ENCODE data around the gene MYB. TPM values are rescaled to one million over a fixed set of nuclear protein-coding genes. Genes with fewer than 3 reads are reported as not detected.
"Not testable (repeated sequence)": the region's sequence is repeated elsewhere in the genome, so short reads cannot be mapped to it uniquely, and the experiment has no call there.

Gene MYB
- total RNA-seq, 3 donors from 2014 or later: 1.1 to 61.9 (median 37.0) TPM

GRCh38 chr6:135141728-135142127, 39.4 kb upstream of the MYB start:
- Histone ChIP-seq H3K4me1 (no peaks in the 10 kb centered on the region), H3K27me3 (no peaks in the 10 kb centered on the region), H3K4me3 (no peak overlapping the region), H3K9me3 (no peaks in the 10 kb centered on the region), H3K36me3 (no peaks in the 10 kb centered on the region), H3K27ac (no peak overlapping the region)
- intact Hi-C loops (cut with DNase I; ENCODE audit: low total_unique reads): no loop called here
- DNase-seq (ENCODE audit: low spot score in 2 of 2): no peak
- TF ChIP-seq CTCF (IDR thresholded peaks at IDR 0.05) (no peak), POLR2A (IDR thresholded peaks at IDR 0.05) (no peak), POLR2AphosphoS5 (IDR thresholded peaks at IDR 0.05) (no peak)

DNA sequence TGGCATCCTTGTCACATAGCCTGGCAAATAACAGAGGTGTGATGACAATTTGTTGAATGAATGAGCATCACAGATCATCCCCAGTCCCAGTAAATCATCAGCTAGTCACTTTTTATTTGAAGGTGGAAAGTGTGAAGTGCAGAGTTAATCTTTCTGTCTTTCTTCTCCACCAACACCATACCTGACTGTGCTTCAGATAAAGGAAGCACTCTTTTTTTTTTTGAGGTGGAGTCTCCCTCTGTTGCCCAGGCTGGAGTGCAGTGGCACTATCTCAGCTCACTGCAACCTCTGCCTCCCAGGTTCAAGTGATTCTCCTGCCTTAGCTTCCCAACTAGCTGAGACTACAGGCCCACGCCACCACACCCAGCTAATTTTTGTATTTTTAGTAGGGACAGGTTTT, 38.9 kb upstream of the MYB start:
- DNase-seq (ENCODE audit: low spot score in 2 of 2); H3K36me3 ChIP-seq; H3K4me3 ChIP-seq; intact Hi-C loops (cut with DNase I; ENCODE audit: low total_unique reads); H3K4me1 ChIP-seq; H3K27ac ChIP-seq; H3K27me3 ChIP-seq; H3K9me3 ChIP-seq: not testable (repeated sequence)

DNA sequence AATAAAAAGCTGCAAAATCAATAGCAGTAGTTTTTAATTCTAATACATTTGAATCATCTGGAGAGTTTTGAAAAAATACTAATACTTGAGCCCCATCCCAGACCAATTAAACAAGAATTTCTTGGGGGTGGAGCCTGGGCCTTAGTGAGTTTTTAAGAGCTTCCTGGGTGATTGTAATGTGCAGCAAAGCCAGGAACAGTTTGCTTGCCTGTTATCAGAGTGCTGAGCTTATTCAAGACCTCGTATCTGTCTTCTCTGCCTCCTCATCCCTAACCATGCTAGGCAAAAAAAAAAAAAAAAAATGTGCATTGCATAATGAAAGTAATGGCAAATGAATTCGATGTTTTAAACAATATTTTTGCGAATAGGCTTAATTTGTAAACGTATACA, 36.4 kb upstream of the MYB start:
- Histone ChIP-seq H3K4me3 (no peak overlapping the region), H3K27ac (no peak overlapping the region), H3K9me3 (no peaks in the 10 kb centered on the region), H3K4me1 (no peaks in the 10 kb centered on the region), H3K36me3 (no peaks in the 10 kb centered on the region), H3K27me3 (no peaks in the 10 kb centered on the region)
- intact Hi-C loops (cut with DNase I; ENCODE audit: low total_unique reads): no loop called here
- DNase-seq (ENCODE audit: low spot score in 2 of 2): no peak
- TF ChIP-seq CTCF (IDR thresholded peaks at IDR 0.05) (no peak), POLR2AphosphoS5 (IDR thresholded peaks at IDR 0.05) (no peak), POLR2A (IDR thresholded peaks at IDR 0.05) (no peak)

DNA sequence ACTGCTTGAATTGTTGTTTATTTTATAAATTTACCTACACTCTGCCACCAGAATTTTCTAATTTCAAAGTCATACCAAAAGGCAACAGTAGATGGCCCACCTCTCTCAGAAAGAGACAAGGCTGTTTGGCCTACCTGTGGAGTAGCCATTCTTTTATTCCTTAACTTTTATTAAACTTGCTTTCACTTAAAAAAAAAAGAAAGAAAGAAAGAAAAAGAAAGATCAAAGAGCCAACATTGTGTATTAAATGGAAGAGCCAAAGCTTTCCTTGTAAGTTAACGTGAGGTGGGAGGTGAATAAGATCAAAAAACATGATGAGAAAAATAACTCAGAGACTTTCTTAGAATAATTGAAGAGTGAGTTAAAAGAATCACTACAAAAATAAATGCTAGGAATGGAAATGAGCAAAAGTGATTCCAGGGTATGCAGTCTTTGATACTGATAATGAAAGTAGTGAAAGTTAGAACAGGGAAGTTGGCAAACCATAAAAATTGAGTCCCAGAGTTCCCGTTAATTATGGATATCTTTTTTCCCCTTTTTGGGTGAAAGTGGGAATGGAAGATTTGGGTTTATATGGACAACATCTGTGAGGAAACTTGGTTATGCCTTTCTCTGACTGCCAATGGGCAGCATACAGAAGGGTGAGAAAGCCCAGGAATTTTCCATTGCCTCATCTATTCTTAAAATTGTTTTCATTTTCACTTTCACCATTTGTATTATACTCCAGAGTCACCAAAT, 35.9 kb upstream of the MYB start:
- intact Hi-C loops (cut with DNase I; ENCODE audit: low total_unique reads): no loop called here
- Histone ChIP-seq H3K27ac (no peak overlapping the region), H3K4me3 (no peak overlapping the region), H3K4me1 (no peaks in the 10 kb centered on the region), H3K36me3 (no peaks in the 10 kb centered on the region), H3K9me3 (no peaks in the 10 kb centered on the region), H3K27me3 (no peaks in the 10 kb centered on the region)
- peak in 2 of 3 donors; percentile 49 to 60 for TF ChIP-seq CTCF (IDR thresholded peaks at IDR 0.05)
- TF ChIP-seq POLR2AphosphoS5 (IDR thresholded peaks at IDR 0.05): no peak
- DNase-seq (ENCODE audit: low spot score in 2 of 2): no peak

DNA sequence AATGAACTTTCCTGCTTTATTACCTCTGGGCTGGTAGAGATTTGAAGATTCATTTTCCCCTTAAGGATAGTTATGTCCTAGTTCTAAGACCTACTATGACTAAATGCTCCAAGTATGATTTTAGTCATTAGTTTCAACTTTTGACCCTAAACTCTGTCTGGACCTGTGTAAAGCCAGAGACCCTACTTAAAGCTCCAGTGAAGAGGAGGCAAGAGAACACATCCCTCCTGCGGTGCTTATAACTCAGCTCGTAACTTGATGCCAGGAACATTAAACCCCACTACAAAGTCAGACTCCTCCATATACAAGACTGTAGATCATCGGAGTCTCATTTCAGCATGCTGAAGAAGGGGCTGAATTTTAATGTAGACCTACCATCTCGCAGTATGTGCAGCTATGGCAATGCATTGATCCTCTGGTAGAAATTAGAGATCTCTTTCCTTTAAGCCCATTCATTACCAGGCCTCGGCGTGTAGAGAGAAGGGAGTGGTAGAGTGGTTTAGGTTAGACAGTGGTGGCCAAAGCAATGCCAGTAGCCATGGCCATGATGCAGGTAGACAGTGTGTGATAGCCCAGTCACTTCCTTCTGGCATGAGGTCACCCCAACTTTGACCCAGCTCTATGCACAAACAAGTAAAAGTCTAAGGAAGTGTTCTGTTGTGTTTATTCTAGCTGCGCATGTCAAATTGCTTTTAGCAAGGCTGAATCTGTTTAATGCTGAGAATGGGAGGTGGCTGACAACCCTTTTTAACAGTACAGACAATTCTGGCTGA, 34.8 kb upstream of the MYB start:
- Histone ChIP-seq H3K36me3 (no peaks in the 10 kb centered on the region), H3K4me3 (no peak overlapping the region), H3K27ac (no peak overlapping the region), H3K4me1 (no peaks in the 10 kb centered on the region), H3K9me3 (no peaks in the 10 kb centered on the region), H3K27me3 (no peaks in the 10 kb centered on the region)
- intact Hi-C loops (cut with DNase I; ENCODE audit: low total_unique reads): no loop called here
- TF ChIP-seq POLR2AphosphoS5 (IDR thresholded peaks at IDR 0.05): no peak
- no peak for TF ChIP-seq POLR2A (IDR thresholded peaks at IDR 0.05)
- TF ChIP-seq CTCF (IDR thresholded peaks at IDR 0.05): no peak
- DNase-seq (ENCODE audit: low spot score in 2 of 2): no peak
